HepG2 (cell line): ENCODE results near the gene PIM1.

Experiments used
- BRCA1 ChIP-seq: sonication (generic); formaldehyde crosslinking; IDR thresholded peaks from 2 replicates; pipeline ENCODE4 v1.4.0; 2020; ENCODE audit warnings: missing genetic modification reagents
- CTCF ChIP-seq: sonication (generic); formaldehyde crosslinking; IDR thresholded peaks from 2 replicates; pipeline ENCODE4 v1.5.0; 2020; ENCODE audit warnings: mild to moderate bottlenecking, missing genetic modification reagents, moderate library complexity
- DMTF1 ChIP-seq: sonication (generic); formaldehyde crosslinking; IDR thresholded peaks from 2 replicates; pipeline ENCODE4 v1.4.0; 2020; ENCODE audit warnings: mild to moderate bottlenecking, missing genetic modification reagents
- ELF1 ChIP-seq: sonication (generic); formaldehyde crosslinking; IDR thresholded peaks from 2 replicates; pipeline ENCODE4 v1.4.0; 2020; ENCODE audit warnings: missing genetic modification reagents
- REST ChIP-seq, 2 experiments: IDR thresholded peaks; 2 replicates each; pipeline ENCODE4 v1.6.1; 2011 to 2012; ENCODE audit warnings: low read length in 2 of 2, borderline replicate concordance in 1 of 2, low read depth in 1 of 2, mild to moderate bottlenecking in 1 of 2, moderate library complexity in 1 of 2
- SALL1 ChIP-seq: sonication (generic); formaldehyde crosslinking; IDR thresholded peaks from 2 replicates; pipeline ENCODE4 v1.8.0; 2022; ENCODE audit warnings: mild to moderate bottlenecking, missing genetic modification reagents
- SMC3 ChIP-seq: IDR thresholded peaks from 2 replicates; pipeline ENCODE4 v1.6.1; 2011; ENCODE audit warnings: low read length, improper control_type of control experiment
- ZNF274 ChIP-seq: sonication (generic); formaldehyde crosslinking; IDR thresholded peaks from 2 replicates; pipeline ENCODE4 v1.5.1; 2020; ENCODE audit warnings: mild to moderate bottlenecking, missing genetic modification reagents
- ZNF501 ChIP-seq: sonication (generic); formaldehyde crosslinking; IDR thresholded peaks from 2 replicates; pipeline ENCODE4 v1.5.1; 2020; ENCODE audit warnings: mild to moderate bottlenecking, moderate library complexity, missing genetic modification reagents

GRCh38 chr6:37129566-37129965, 40.4 kb upstream of the PIM1 start:
- no peak for TF ChIP-seq CTCF (CRISPR knock-in tag)
- TF ChIP-seq ZNF501 (CRISPR knock-in tag), result no peak
- TF ChIP-seq ZNF274 (CRISPR knock-in tag), result no peak
- TF ChIP-seq SMC3, result no peak
- TF ChIP-seq REST (IDR thresholded peaks at IDR 0.05; ENCODE audit: borderline replicate concordance in 1 of 2, low read depth in 1 of 2, low read length in 2 of 2), result no peak
- no peak for TF ChIP-seq SALL1 (CRISPR knock-in tag)
- no peak for TF ChIP-seq DMTF1
- TF ChIP-seq ELF1, result no peak
- 0 out of 2 replicates have a peak, but pooled peaks have one; percentile 33 for TF ChIP-seq BRCA1 (CRISPR knock-in tag)
